Measurements from ENCODE around the gene ALX4. TPM values are rescaled to one million over a fixed set of nuclear protein-coding genes. Genes with fewer than 3 reads are reported as not detected.

ALX4 gene
- total and polyA plus RNA-seq, 5 donors from 2014 or later, result not detected

DNA sequence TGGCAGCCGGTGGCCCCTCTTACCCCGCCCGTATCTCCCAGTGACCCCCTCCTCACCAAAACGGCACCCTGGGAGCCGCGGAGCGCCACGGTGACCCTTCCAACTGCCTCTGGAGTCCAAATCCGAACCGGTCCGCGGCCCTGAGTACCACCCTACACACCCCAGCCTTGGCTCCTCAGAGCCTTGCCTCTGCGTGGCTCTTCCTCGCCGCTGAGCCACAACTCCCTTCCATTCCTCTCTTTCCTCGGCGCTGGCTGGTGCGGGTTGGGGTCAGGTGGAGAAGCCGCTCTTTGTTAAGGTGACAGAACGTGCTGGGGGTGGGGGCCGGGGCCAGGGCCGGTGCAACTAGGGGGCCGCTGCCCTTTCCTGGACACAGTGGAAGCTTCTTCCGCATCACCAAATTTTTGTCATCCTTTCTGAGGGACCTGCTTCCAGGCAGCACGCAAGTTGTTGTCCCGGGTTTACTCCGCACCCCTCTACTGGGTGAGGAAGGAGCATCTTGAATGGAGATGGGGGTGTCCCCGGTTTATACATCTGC is 6.5 kb downstream of the ALX4 start:
- Histone ChIP-seq H3K27ac (ENCODE audit: insufficient read depth, low read length, poor library complexity, severe bottlenecking) (no peak overlapping the region), H3K27me3 (ENCODE audit: control insufficient read depth, insufficient read depth, low read length) (peaks cover 18% of the 10 kb centered on the region), H3K4me3 (ENCODE audit: low read depth, low read length) (no peak overlapping the region), H3K9me3 (ENCODE audit: control insufficient read depth in 2 of 2, low read length in 2 of 2) (no peaks in the 10 kb centered on the region), H3K36me3 (ENCODE audit: control insufficient read depth, insufficient read depth, low read length) (no peaks in the 10 kb centered on the region), H3K4me1 (ENCODE audit: control insufficient read depth, insufficient read depth, low read length, poor library complexity, severe bottlenecking) (peaks cover 29% of the 10 kb centered on the region)
- peaks cover 5 to 35% (median 13%) of the 10 kb centered on the region in 4 donors for H3K4me1 Mint-ChIP-seq
- peaks cover 0 to 3% (median 0%) of the 10 kb centered on the region in 7 donors for H3K9me3 Mint-ChIP-seq
- H3K4me3 Mint-ChIP-seq, result no peak overlapping the region
- no peak for DNase-seq
- H3K36me3 Mint-ChIP-seq, result no peaks in the 10 kb centered on the region
- no peak for ATAC-seq (ENCODE audit: low read depth in 2 of 2)
- peaks cover 72% of the 10 kb centered on the region for H3K27me3 Mint-ChIP-seq
- no peak overlapping the region for H3K27ac Mint-ChIP-seq

DNA sequence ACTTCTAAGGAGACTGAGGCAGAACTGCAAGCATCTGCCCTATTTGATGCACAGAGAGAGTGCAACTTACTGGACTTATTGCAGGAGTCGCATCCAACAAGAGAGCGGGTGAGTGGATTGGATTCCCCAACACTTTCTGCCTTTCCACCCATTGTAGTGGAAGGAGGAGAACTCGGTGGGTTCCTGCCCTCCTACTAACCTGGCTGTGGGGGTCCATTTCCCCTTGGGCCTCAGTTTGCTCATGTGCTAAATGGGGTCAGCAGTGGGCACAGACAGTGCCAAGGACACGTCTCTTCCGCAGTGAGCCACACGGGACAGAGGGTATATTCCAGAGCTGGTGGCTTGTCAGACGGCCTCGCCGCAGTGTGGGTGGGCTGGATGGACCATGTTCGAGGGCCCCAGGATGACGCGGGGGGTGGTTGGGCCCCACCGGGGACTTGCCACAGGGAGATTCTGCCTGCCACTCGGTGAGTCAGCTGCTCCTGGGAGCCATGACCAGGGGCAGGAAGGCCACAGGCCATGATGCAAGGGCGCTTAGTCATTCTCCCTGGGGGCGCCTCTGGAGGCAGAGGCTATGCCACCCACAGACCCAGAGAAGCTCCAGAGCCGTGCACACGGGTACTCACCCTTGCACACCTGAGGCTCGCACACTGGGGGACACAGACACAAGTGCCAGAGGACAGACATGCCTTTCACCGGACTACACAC is 8.2 kb downstream of the ALX4 start:
- Mint-ChIP-seq H3K4me1 (peaks cover 5 to 29% (median 9%) of the 10 kb centered on the region in 4 donors), H3K27me3 (peaks cover 59% of the 10 kb centered on the region), H3K27ac (no peak overlapping the region), H3K9me3 (peaks cover 0 to 2% (median 0%) of the 10 kb centered on the region in 7 donors), H3K36me3 (no peaks in the 10 kb centered on the region), H3K4me3 (peak overlapping the region in 2 of 4 donors; percentile 27 to 35)
- peaks cover 29% of the 10 kb centered on the region for H3K4me1 ChIP-seq (ENCODE audit: control insufficient read depth, insufficient read depth, low read length, poor library complexity, severe bottlenecking)
- no peaks in the 10 kb centered on the region for H3K36me3 ChIP-seq (ENCODE audit: control insufficient read depth, insufficient read depth, low read length)
- no peak overlapping the region for H3K4me3 ChIP-seq (ENCODE audit: low read depth, low read length)
- ATAC-seq (ENCODE audit: low read depth in 2 of 2), result no peak
- DNase-seq, result no peak
- no peak overlapping the region for H3K27ac ChIP-seq (ENCODE audit: insufficient read depth, low read length, poor library complexity, severe bottlenecking)
- H3K27me3 ChIP-seq (ENCODE audit: control insufficient read depth, insufficient read depth, low read length), result peaks cover 10% of the 10 kb centered on the region
- H3K9me3 ChIP-seq (ENCODE audit: control insufficient read depth in 2 of 2, low read length in 2 of 2), result no peaks in the 10 kb centered on the region

DNA sequence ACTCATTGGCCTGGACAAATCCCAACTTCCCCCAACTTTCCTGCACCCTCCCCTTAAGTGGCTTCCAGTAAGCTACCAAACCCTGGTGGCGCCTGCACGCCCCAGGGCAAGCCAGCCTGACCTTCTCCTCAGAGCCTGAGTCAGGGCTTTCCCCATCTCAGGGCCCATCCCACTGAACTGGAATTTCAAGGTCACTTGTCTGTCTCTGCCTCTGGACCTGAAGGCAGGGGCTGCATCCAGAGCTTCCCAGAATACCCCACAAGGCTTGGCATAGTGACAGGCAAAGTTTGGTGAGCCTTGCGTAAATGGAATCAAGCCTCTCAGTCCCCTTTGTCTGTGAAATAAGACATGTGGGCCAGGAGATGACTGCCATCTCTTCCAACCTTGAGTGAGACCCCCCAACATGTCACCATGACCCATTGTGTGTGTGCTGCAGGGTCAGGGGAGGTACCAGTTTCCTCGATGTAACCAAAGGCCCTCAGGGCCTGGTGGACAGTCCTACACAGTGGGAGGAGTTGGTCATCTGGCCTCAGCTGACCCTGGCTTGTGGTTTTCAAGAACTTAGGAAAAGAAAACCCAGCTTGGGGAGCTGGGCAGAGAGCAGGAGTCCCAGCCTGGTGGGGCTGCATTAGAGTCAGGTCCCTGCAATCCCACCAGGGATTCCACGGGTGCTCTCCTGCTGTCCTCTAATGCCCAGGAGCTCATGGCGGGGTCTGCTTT is 8.9 kb downstream of the ALX4 start:
- Histone ChIP-seq H3K27ac (ENCODE audit: insufficient read depth, low read length, poor library complexity, severe bottlenecking) (no peak overlapping the region), H3K9me3 (ENCODE audit: control insufficient read depth in 2 of 2, low read length in 2 of 2) (no peaks in the 10 kb centered on the region)
- H3K27ac Mint-ChIP-seq, result no peak overlapping the region

DNA sequence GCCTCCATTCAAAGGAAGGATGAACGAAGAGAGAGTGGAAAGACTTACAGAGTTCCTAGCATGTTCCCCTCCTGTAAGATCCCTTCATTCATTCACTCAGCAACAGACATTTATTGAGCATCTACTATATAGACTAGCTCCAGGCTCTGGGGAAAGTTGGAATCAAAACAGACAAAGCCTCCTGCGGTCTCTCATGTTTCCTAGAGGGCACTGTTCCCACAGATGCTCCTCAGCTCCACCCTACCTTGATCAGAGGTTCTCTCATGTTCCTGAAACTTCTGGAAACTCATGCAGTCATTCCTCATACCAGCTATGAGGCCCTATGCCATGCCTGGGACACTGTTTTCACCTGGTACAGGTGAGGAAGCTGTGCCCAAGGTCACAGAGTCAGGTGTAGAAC is 11.1 kb downstream of the ALX4 start:
- Mint-ChIP-seq H3K4me1 (peaks cover 0 to 5% (median 0%) of the 10 kb centered on the region in 4 donors), H3K4me3 (no peak overlapping the region), H3K27ac (no peak overlapping the region), H3K9me3 (peaks cover 0 to 2% (median 0%) of the 10 kb centered on the region in 7 donors), H3K36me3 (no peaks in the 10 kb centered on the region), H3K27me3 (peaks cover 37% of the 10 kb centered on the region)
- Histone ChIP-seq H3K4me3 (ENCODE audit: low read depth, low read length) (no peak overlapping the region), H3K27me3 (ENCODE audit: control insufficient read depth, insufficient read depth, low read length) (peaks cover 4% of the 10 kb centered on the region), H3K4me1 (ENCODE audit: control insufficient read depth, insufficient read depth, low read length, poor library complexity, severe bottlenecking) (peaks cover 4% of the 10 kb centered on the region), H3K27ac (ENCODE audit: insufficient read depth, low read length, poor library complexity, severe bottlenecking) (no peak overlapping the region), H3K36me3 (ENCODE audit: control insufficient read depth, insufficient read depth, low read length) (no peaks in the 10 kb centered on the region), H3K9me3 (ENCODE audit: control insufficient read depth in 2 of 2, low read length in 2 of 2) (no peaks in the 10 kb centered on the region)
- no peak for DNase-seq
- no peak for ATAC-seq (ENCODE audit: low read depth in 2 of 2)

More for the DNA sequence above, 8.9 kb downstream of the ALX4 start:
- H3K9me3 Mint-ChIP-seq, result peaks cover 0 to 2% (median 0%) of the 10 kb centered on the region in 7 donors
- Histone ChIP-seq H3K4me3 (ENCODE audit: low read depth, low read length) (no peak overlapping the region), H3K4me1 (ENCODE audit: control insufficient read depth, insufficient read depth, low read length, poor library complexity, severe bottlenecking) (peaks cover 25% of the 10 kb centered on the region), H3K36me3 (ENCODE audit: control insufficient read depth, insufficient read depth, low read length) (no peaks in the 10 kb centered on the region), H3K27me3 (ENCODE audit: control insufficient read depth, insufficient read depth, low read length) (peaks cover 7% of the 10 kb centered on the region)
- H3K27me3 Mint-ChIP-seq, result peaks cover 52% of the 10 kb centered on the region
- ATAC-seq (ENCODE audit: low read depth in 2 of 2), result no peak
- H3K4me3 Mint-ChIP-seq, result peak overlapping the region in 1 of 4 donors; percentile 35
- DNase-seq, result no peak
- H3K36me3 Mint-ChIP-seq, result no peaks in the 10 kb centered on the region
- H3K4me1 Mint-ChIP-seq, result peaks cover 3 to 24% (median 9%) of the 10 kb centered on the region in 4 donors

DNA sequence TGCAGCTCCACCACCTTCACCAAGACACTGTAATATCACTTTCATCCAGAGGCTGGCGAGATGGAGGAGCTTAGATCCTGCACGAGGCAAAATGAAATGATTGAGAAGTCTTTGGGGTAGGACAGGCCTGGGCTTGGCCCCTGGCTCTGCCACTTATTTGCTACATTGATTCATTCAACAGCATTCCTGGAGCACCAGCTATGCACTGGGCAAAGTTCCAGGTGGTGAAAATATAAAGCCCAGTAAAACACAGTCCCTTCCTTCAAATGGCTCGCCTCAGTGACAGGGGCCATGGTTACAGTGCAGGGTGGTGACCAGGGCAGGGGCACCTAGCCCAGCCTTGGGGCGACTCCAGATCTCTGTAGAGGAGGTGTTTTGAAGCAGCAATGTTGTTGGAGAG is 19.7 kb downstream of the ALX4 start:
- H3K9me3 ChIP-seq (ENCODE audit: control insufficient read depth in 2 of 2, low read length in 2 of 2), result no peaks in the 10 kb centered on the region
- H3K4me3 ChIP-seq (ENCODE audit: low read depth, low read length), result no peak overlapping the region
- Mint-ChIP-seq H3K9me3 (no peaks in the 10 kb centered on the region), H3K4me1 (peaks cover 0 to 1% (median 0%) of the 10 kb centered on the region in 4 donors), H3K27me3 (peaks cover 12% of the 10 kb centered on the region), H3K36me3 (no peaks in the 10 kb centered on the region), H3K27ac (no peak overlapping the region), H3K4me3 (no peak overlapping the region)
- H3K27me3 ChIP-seq (ENCODE audit: control insufficient read depth, insufficient read depth, low read length), result no peaks in the 10 kb centered on the region
- no peaks in the 10 kb centered on the region for H3K4me1 ChIP-seq (ENCODE audit: control insufficient read depth, insufficient read depth, low read length, poor library complexity, severe bottlenecking)
- H3K27ac ChIP-seq (ENCODE audit: insufficient read depth, low read length, poor library complexity, severe bottlenecking), result no peak overlapping the region
- DNase-seq (no peak), ATAC-seq (ENCODE audit: low read depth in 2 of 2) (no peak)
- no peaks in the 10 kb centered on the region for H3K36me3 ChIP-seq (ENCODE audit: control insufficient read depth, insufficient read depth, low read length)

DNA sequence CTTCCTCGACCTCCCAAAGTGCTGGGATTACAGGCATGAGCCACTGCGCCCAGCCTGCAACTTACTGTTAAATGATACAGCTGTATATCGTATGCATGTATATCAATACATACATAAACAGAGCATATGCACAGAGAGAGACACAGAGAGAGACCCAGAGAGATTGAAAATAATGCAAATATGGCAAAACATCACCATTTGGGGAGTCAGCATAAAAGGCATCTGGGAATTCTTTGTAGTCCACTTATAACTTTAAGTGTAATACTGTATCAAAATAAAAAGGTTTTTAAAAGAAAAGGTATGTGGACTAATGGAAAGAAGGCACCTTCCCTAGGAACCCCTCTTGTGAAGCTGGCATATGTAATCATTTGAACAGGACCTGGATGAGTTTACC is 21.8 kb downstream of the ALX4 start:
- H3K9me3 Mint-ChIP-seq, result no peaks in the 10 kb centered on the region
- Histone ChIP-seq H3K36me3 (ENCODE audit: control insufficient read depth, insufficient read depth, low read length) (no peaks in the 10 kb centered on the region), H3K27ac (ENCODE audit: insufficient read depth, low read length, poor library complexity, severe bottlenecking) (no peak overlapping the region), H3K4me1 (ENCODE audit: control insufficient read depth, insufficient read depth, low read length, poor library complexity, severe bottlenecking) (no peaks in the 10 kb centered on the region), H3K27me3 (ENCODE audit: control insufficient read depth, insufficient read depth, low read length) (no peaks in the 10 kb centered on the region), H3K9me3 (ENCODE audit: control insufficient read depth in 2 of 2, low read length in 2 of 2) (no peaks in the 10 kb centered on the region), H3K4me3 (ENCODE audit: low read depth, low read length) (no peak overlapping the region)
- H3K27ac Mint-ChIP-seq, result no peak overlapping the region
- no peak for DNase-seq
- peaks cover 4% of the 10 kb centered on the region for H3K27me3 Mint-ChIP-seq
- no peaks in the 10 kb centered on the region for H3K36me3 Mint-ChIP-seq
- no peak overlapping the region for H3K4me3 Mint-ChIP-seq
- H3K4me1 Mint-ChIP-seq, result peaks cover 0 to 1% (median 0%) of the 10 kb centered on the region in 4 donors
- no peak for ATAC-seq (ENCODE audit: low read depth in 2 of 2)

DNA sequence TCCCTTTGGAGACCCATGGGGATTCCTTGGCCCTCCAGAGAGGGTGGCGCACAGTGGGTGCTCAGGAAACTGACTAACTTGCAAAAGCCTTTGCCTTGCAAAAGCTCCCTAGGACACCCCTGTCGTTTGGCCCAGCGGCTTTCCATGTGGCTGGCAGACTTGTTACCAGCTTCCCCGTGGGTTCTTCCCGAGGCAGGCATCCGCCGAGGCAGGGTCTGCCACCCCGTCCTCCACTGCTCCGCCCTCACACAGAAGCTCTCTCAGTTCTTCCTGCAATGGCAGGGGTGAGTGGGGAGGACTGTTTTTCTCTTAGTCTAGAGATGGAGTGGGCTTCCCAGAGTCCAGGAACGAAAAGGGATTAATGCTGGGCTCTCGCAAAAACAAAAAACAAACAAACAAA is 23.0 kb downstream of the ALX4 start:
- Histone ChIP-seq H3K9me3 (ENCODE audit: control insufficient read depth in 2 of 2, low read length in 2 of 2) (no peaks in the 10 kb centered on the region), H3K27ac (ENCODE audit: insufficient read depth, low read length, poor library complexity, severe bottlenecking) (no peak overlapping the region), H3K36me3 (ENCODE audit: control insufficient read depth, insufficient read depth, low read length) (no peaks in the 10 kb centered on the region), H3K27me3 (ENCODE audit: control insufficient read depth, insufficient read depth, low read length) (no peaks in the 10 kb centered on the region), H3K4me1 (ENCODE audit: control insufficient read depth, insufficient read depth, low read length, poor library complexity, severe bottlenecking) (no peaks in the 10 kb centered on the region), H3K4me3 (ENCODE audit: low read depth, low read length) (no peak overlapping the region)
- no peak overlapping the region for H3K4me3 Mint-ChIP-seq
- DNase-seq, result no peak
- H3K4me1 Mint-ChIP-seq, result peaks cover 0 to 1% (median 0%) of the 10 kb centered on the region in 4 donors
- H3K36me3 Mint-ChIP-seq, result no peaks in the 10 kb centered on the region
- no peaks in the 10 kb centered on the region for H3K27me3 Mint-ChIP-seq
- no peaks in the 10 kb centered on the region for H3K9me3 Mint-ChIP-seq
- no peak for ATAC-seq (ENCODE audit: low read depth in 2 of 2)
- no peak overlapping the region for H3K27ac Mint-ChIP-seq

Measured in CD4-positive, CD25-positive, alpha-beta regulatory T cell (primary cell).